ENCODE data around the gene AK8. TPM values are rescaled to one million over a fixed set of nuclear protein-coding genes. Genes with fewer than 3 reads are reported as not detected.
"Not testable (repeated sequence)": the region's sequence is repeated elsewhere in the genome, so short reads cannot be mapped to it uniquely, and the experiment has no call there.

The AK8 gene
- polyA plus RNA-seq, 3 donors: 0.08 TPM; not detected in 2

DNA sequence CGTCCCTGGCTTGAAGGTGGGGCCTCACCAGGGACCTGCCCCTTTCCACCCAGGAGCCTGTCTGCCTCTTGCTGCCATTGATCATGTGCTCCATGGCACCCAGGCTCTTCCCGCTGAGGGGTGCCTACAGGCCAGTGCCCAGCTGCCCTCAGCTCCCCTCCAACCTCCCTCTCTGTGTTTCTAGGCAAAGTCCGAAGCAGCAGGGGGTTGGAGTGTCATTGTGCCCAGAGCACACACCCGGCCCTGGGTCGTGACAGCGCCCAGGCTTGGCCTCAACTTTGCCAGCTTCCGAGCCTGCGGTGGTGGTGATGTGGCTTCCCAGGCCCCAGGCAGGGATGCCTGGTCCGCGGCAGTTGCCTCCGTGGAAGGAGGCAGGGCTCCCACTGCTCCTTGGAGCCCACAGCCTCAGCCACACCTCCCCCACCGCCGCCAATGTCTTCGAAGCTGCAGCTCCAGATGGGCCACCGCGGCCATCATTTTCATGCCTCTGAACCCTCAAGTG is 155.5 kb downstream of the AK8 start:
- H3K9me3 Mint-ChIP-seq: no peaks in the 10 kb centered on the region
- no peak overlapping the region for H3K27ac Mint-ChIP-seq
- no peak overlapping the region for H3K4me2 ChIP-seq (replicated peaks; ENCODE audit: extremely low read depth, low read length, poor library complexity, severe bottlenecking)
- H2AFZ ChIP-seq (ENCODE audit: insufficient read depth, low read depth, low read length, poor library complexity, severe bottlenecking): no peak overlapping the region
- intact Hi-C loops (cut with micrococcal nuclease): no loop called here
- no peak overlapping the region for H3K4me3 Mint-ChIP-seq
- H3K27me3 Mint-ChIP-seq (ENCODE audit: low read depth in 3 of 3): peaks cover 18 to 24% (median 21%) of the 10 kb centered on the region in 3 donors
- H3K4me3 ChIP-seq (replicated peaks in 1 of 3; ENCODE audit: low read depth in 2 of 3, low read length in 3 of 3): no peak overlapping the region
- no peaks in the 10 kb centered on the region for H3K36me3 ChIP-seq (replicated peaks in 1 of 2; ENCODE audit: control insufficient read depth in 1 of 2, insufficient read depth in 2 of 2, low read length in 2 of 2)
- H3K9ac ChIP-seq (ENCODE audit: insufficient read depth, low read length, poor library complexity, severe bottlenecking): no peak overlapping the region
- no peaks in the 10 kb centered on the region for H3K4me1 ChIP-seq (ENCODE audit: control insufficient read depth in 1 of 2, insufficient read depth in 2 of 2, low read length in 2 of 2)
- no peaks in the 10 kb centered on the region for H4K20me1 ChIP-seq (ENCODE audit: insufficient read depth, low read length)
- no peaks in the 10 kb centered on the region for H3K4me1 Mint-ChIP-seq
- no peaks in the 10 kb centered on the region for H3K79me2 ChIP-seq (ENCODE audit: insufficient read depth, low read length)
- no peak for DNase-seq
- no peaks in the 10 kb centered on the region for H3K9me3 ChIP-seq (replicated peaks in 1 of 2; ENCODE audit: control insufficient read depth in 1 of 2, insufficient read depth in 1 of 2, low read length in 2 of 2)
- H3K27ac ChIP-seq (ENCODE audit: low read depth in 1 of 2, low read length in 2 of 2): no peak overlapping the region
- H3K36me3 Mint-ChIP-seq: no peaks in the 10 kb centered on the region
- 94% methylated on average over 16 of the region's 16 CpGs for WGBS (ENCODE audit: insufficient coverage)
- TF ChIP-seq CTCF (IDR thresholded peaks at IDR 0.05): no peak
- peaks cover 0 to 6% of the 10 kb centered on the region in 2 donors for H3K27me3 ChIP-seq (ENCODE audit: control insufficient read depth in 2 of 2, insufficient read depth in 2 of 2, low read length in 2 of 2)

DNA sequence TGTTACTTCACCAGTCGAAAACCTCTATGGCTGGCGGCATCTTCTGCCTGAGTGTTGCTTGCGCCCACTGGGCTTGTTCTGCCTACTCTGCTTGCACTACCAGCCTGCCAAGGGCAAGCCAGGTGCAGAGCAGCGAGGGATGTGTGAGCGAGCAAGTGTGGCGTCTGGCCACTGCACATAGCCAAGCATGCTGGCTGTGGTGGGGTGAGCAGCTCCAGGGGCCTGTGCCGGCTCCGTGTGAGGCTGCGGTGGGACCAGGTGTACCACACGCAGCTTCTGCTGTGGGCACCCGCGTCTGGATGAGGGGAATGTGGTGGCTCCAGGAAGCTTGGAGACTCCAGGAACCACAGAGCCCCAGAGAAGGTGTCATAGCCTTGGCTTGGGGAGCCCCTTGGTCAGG is 156.4 kb downstream of the AK8 start:
- H3K4me2 ChIP-seq (replicated peaks; ENCODE audit: extremely low read depth, low read length, poor library complexity, severe bottlenecking): no peak overlapping the region
- Mint-ChIP-seq H3K4me1 (no peaks in the 10 kb centered on the region), H3K4me3 (no peak overlapping the region), H3K36me3 (no peaks in the 10 kb centered on the region), H3K27ac (no peak overlapping the region), H3K27me3 (ENCODE audit: low read depth in 3 of 3) (peaks cover 24 to 30% (median 28%) of the 10 kb centered on the region in 3 donors), H3K9me3 (peaks cover 0 to 2% (median 0%) of the 10 kb centered on the region in 7 donors)
- H3K27me3 ChIP-seq (ENCODE audit: control insufficient read depth in 2 of 2, insufficient read depth in 2 of 2, low read length in 2 of 2): peaks cover 0 to 10% of the 10 kb centered on the region in 2 donors
- H3K36me3 ChIP-seq (replicated peaks in 1 of 2; ENCODE audit: control insufficient read depth in 1 of 2, insufficient read depth in 2 of 2, low read length in 2 of 2): no peaks in the 10 kb centered on the region
- no peaks in the 10 kb centered on the region for H3K4me1 ChIP-seq (ENCODE audit: control insufficient read depth in 1 of 2, insufficient read depth in 2 of 2, low read length in 2 of 2)
- 77% methylated on average over 12 of the region's 12 CpGs for WGBS (ENCODE audit: insufficient coverage)
- no peak overlapping the region for H2AFZ ChIP-seq (ENCODE audit: insufficient read depth, low read depth, low read length, poor library complexity, severe bottlenecking)
- intact Hi-C loops (cut with micrococcal nuclease): no loop called here
- H3K79me2 ChIP-seq (ENCODE audit: insufficient read depth, low read length): no peaks in the 10 kb centered on the region
- H3K9me3 ChIP-seq (replicated peaks in 1 of 2; ENCODE audit: control insufficient read depth in 1 of 2, insufficient read depth in 1 of 2, low read length in 2 of 2): no peaks in the 10 kb centered on the region
- no peak for TF ChIP-seq CTCF (IDR thresholded peaks at IDR 0.05)
- no peaks in the 10 kb centered on the region for H4K20me1 ChIP-seq (ENCODE audit: insufficient read depth, low read length)
- H3K9ac ChIP-seq (ENCODE audit: insufficient read depth, low read length, poor library complexity, severe bottlenecking): no peak overlapping the region
- no peak overlapping the region for H3K27ac ChIP-seq (ENCODE audit: low read depth in 1 of 2, low read length in 2 of 2)
- no peak for DNase-seq
- no peak overlapping the region for H3K4me3 ChIP-seq (replicated peaks in 1 of 3; ENCODE audit: low read depth in 2 of 3, low read length in 3 of 3)

DNA sequence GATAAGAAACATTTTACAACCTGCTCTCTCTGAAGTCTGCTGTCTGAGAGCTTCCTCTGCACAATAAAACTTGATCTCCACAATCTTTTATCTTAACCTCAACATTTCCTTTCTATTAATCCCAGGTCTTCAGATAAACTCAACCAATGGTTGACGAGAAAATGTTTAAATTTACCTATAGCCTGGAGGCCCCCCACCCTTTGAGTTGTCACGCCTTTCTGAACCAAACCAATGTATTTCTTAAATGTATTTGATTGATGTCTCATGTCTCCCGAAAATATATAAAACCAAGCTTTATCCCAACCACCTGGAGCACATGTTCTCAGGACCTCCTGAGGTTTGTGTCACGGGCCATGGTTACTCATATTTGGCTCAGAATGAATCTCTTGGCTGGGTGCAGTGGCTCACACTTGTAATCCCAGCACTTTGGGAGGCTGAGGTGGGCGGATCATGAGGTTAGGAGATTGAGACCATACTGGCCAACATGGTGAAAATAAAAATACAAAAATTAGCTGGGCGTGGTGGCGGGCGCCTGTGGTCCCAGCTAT is 159.6 kb downstream of the AK8 start:
- H3K4me3 Mint-ChIP-seq: peak overlapping the region in 1 of 2 donors; percentile 19
- H2AFZ ChIP-seq (ENCODE audit: insufficient read depth, low read depth, low read length, poor library complexity, severe bottlenecking): not testable (repeated sequence)

More for the DNA sequence above, 159.6 kb downstream of the AK8 start:
- 90% methylated on average over 4 of the region's 8 CpGs for WGBS (ENCODE audit: insufficient coverage)
- H3K79me2 ChIP-seq (ENCODE audit: insufficient read depth, low read length); H3K9ac ChIP-seq (ENCODE audit: insufficient read depth, low read length, poor library complexity, severe bottlenecking); H3K4me1 ChIP-seq (ENCODE audit: control insufficient read depth in 1 of 2, insufficient read depth in 2 of 2, low read length in 2 of 2); H3K4me2 ChIP-seq (replicated peaks; ENCODE audit: extremely low read depth, low read length, poor library complexity, severe bottlenecking); H3K27ac ChIP-seq (ENCODE audit: low read depth in 1 of 2, low read length in 2 of 2); H3K4me3 ChIP-seq (replicated peaks in 1 of 3; ENCODE audit: low read depth in 2 of 3, low read length in 3 of 3); DNase-seq; H3K36me3 Mint-ChIP-seq; H3K9me3 Mint-ChIP-seq; H3K27ac Mint-ChIP-seq; H3K36me3 ChIP-seq (replicated peaks in 1 of 2; ENCODE audit: control insufficient read depth in 1 of 2, insufficient read depth in 2 of 2, low read length in 2 of 2); H3K4me1 Mint-ChIP-seq; H3K27me3 ChIP-seq (ENCODE audit: control insufficient read depth in 2 of 2, insufficient read depth in 2 of 2, low read length in 2 of 2); H4K20me1 ChIP-seq (ENCODE audit: insufficient read depth, low read length); intact Hi-C loops (cut with micrococcal nuclease); H3K9me3 ChIP-seq (replicated peaks in 1 of 2; ENCODE audit: control insufficient read depth in 1 of 2, insufficient read depth in 1 of 2, low read length in 2 of 2): not testable (repeated sequence)
- H3K27me3 Mint-ChIP-seq (ENCODE audit: low read depth in 3 of 3): peaks cover 23 to 32% (median 25%) of the 10 kb centered on the region in 3 donors
